ENCODE results near the gene GALNS. TPM values are rescaled to one million over a fixed set of nuclear protein-coding genes. Genes with fewer than 3 reads are reported as not detected.
A peak's percentile ranks its signal among the peaks of the same experiment; 100 is the strongest.
"Not testable (repeated sequence)": the region's sequence is repeated elsewhere in the genome, so short reads cannot be mapped to it uniquely, and the experiment has no call there.

The GALNS gene
- total RNA-seq, 4 donors from 2014 or later = 45.7 to 101 (median 75.6) TPM

GRCh38 chr16:88826070-88826840 lies 30.5 kb downstream of the GALNS start:
- peak; percentile 73 for DNase-seq
- no peak overlapping the region for H3K4me3 ChIP-seq
- peak overlapping the region in 3 of 4 donors; percentile 8 to 46 (median 40) for H3K27ac ChIP-seq
- H3K4me1 ChIP-seq = peaks cover 0 to 11% (median 4%) of the 10 kb centered on the region in 4 donors
- 71% methylated on average over 19 of the region's 26 CpGs; no CpG with 5 or more reads in 1 of the 2 donors for WGBS, 2 donors (ENCODE audit: low coverage in 1 of 2)
- intact Hi-C loops (cut with DNase I; ENCODE audit: low total_unique reads) = no loop called here
- H3K27me3 ChIP-seq = no peaks in the 10 kb centered on the region
- in situ Hi-C loops (cut with MboI; ENCODE audit: low pct_ligation_motif_present in 1 of 4, low pct_unique_long_range_greater_than_20kb in 1 of 4, low sequenced_read_pairs in 3 of 4) = no loop called here
- no peak for TF ChIP-seq POLR2A (IDR thresholded peaks at IDR 0.05)
- no peak for TF ChIP-seq POLR2AphosphoS5 (IDR thresholded peaks at IDR 0.05)
- no peak for TF ChIP-seq EP300 (IDR thresholded peaks at IDR 0.05; ENCODE audit: low read depth)
- no peak for TF ChIP-seq CTCF (IDR thresholded peaks at IDR 0.05)
- H3K9me3 ChIP-seq = no peaks in the 10 kb centered on the region
- H3K36me3 ChIP-seq = peaks cover 0 to 14% (median 3%) of the 10 kb centered on the region in 4 donors

GRCh38 chr16:88825146-88825545 lies 31.6 kb downstream of the GALNS start:
- Histone ChIP-seq H3K27me3 (no peaks in the 10 kb centered on the region), H3K36me3 (peaks cover 0 to 14% (median 3%) of the 10 kb centered on the region in 4 donors), H3K4me1 (peaks cover 0 to 11% (median 4%) of the 10 kb centered on the region in 4 donors), H3K27ac (no peak overlapping the region), H3K9me3 (no peaks in the 10 kb centered on the region), H3K4me3 (no peak overlapping the region)
- TF ChIP-seq CTCF (IDR thresholded peaks at IDR 0.05) = no peak
- no peak for TF ChIP-seq POLR2A (IDR thresholded peaks at IDR 0.05)
- TF ChIP-seq EP300 (IDR thresholded peaks at IDR 0.05; ENCODE audit: low read depth) = no peak
- TF ChIP-seq POLR2AphosphoS5 (IDR thresholded peaks at IDR 0.05) = no peak
- intact Hi-C loops (cut with DNase I; ENCODE audit: low total_unique reads) = no loop called here
- in situ Hi-C loops (cut with MboI; ENCODE audit: low pct_ligation_motif_present in 1 of 4, low pct_unique_long_range_greater_than_20kb in 1 of 4, low sequenced_read_pairs in 3 of 4) = no loop called here
- 90% methylated on average over 10 of the region's 12 CpGs; no CpG with 5 or more reads in 1 of the 2 donors for whole genome bisulfite sequencing, 2 donors (ENCODE audit: low coverage in 1 of 2)
- no peak for DNase-seq

- in situ Hi-C loops (cut with MboI; ENCODE audit: low pct_ligation_motif_present in 1 of 4, low pct_unique_long_range_greater_than_20kb in 1 of 4, low sequenced_read_pairs in 3 of 4) = loop anchor here in 1 of 4 donors (25.0 kb wide), 1 partner anchor 388 kb away; the partner anchor contains the start of genes SLC22A31 and ZNF778
- 89% methylated on average over 31 of the region's 33 CpGs; no CpG with 5 or more reads in 1 of the 2 donors for WGBS, 2 donors (ENCODE audit: low coverage in 1 of 2)
These were observed 32.3 kb downstream of the GALNS start for GRCh38 chr16:88824256-88825077.

GRCh38 chr16:88823646-88824045 lies 33.1 kb downstream of the GALNS start:
- H3K4me3 ChIP-seq; H3K9me3 ChIP-seq; H3K27me3 ChIP-seq; DNase-seq; intact Hi-C loops (cut with DNase I; ENCODE audit: low total_unique reads); H3K27ac ChIP-seq: not testable (repeated sequence)
- WGBS, 2 donors (ENCODE audit: low coverage in 1 of 2) = 95% methylated on average over 14 of the region's 31 CpGs; no CpG with 5 or more reads in 1 of the 2 donors
- Histone ChIP-seq H3K4me1 (peaks cover 0 to 11% (median 4%) of the 10 kb centered on the region in 4 donors), H3K36me3 (peaks cover 0 to 14% (median 3%) of the 10 kb centered on the region in 4 donors)
- in situ Hi-C loops (cut with MboI; ENCODE audit: low pct_ligation_motif_present in 1 of 4, low pct_unique_long_range_greater_than_20kb in 1 of 4, low sequenced_read_pairs in 3 of 4) = loop anchor here in 1 of 4 donors (25.0 kb wide), 1 partner anchor 389 kb away; the partner anchor contains the start of genes SLC22A31 and ZNF778

More at GRCh38 chr16:88824256-88825077, 32.3 kb downstream of the GALNS start:
- intact Hi-C loops (cut with DNase I; ENCODE audit: low total_unique reads) = no loop called here
- no peaks in the 10 kb centered on the region for H3K27me3 ChIP-seq
- TF ChIP-seq EP300 (IDR thresholded peaks at IDR 0.05; ENCODE audit: low read depth) = no peak
- TF ChIP-seq POLR2A (IDR thresholded peaks at IDR 0.05) = no peak
- TF ChIP-seq POLR2AphosphoS5 (IDR thresholded peaks at IDR 0.05) = no peak
- TF ChIP-seq CTCF (IDR thresholded peaks at IDR 0.05) = no peak
- H3K36me3 ChIP-seq = peaks cover 0 to 14% (median 3%) of the 10 kb centered on the region in 4 donors
- DNase-seq = no peak
- H3K9me3 ChIP-seq = no peaks in the 10 kb centered on the region
- H3K27ac ChIP-seq = no peak overlapping the region
- no peak overlapping the region for H3K4me3 ChIP-seq
- peaks cover 0 to 11% (median 4%) of the 10 kb centered on the region in 4 donors for H3K4me1 ChIP-seq
